Neural progenitor cell (in vitro differentiated cells): Measurements from ENCODE around the gene SLC17A7. TPM values are rescaled to one million over a fixed set of nuclear protein-coding genes. Genes with fewer than 3 reads are reported as not detected.
A peak's percentile ranks its signal among the peaks of the same experiment; 100 is the strongest.

Experiments used
- DNase-seq: peaks from one replicate; pipeline ENCODE4 v3.0.0-alpha.2; 2016; ENCODE audit warnings: low spot score
- H2AFZ ChIP-seq: fragments of 200-600 bp; sonication (generic); replicated peaks from 2 replicates; pipeline ENCODE4 v1.6.1; 2016; ENCODE audit warnings: antibody characterized with exemption
- H3F3A ChIP-seq: fragments of 200-600 bp; sonication (generic); 2 replicates; pipeline ENCODE4 v1.6.1; 2016; ENCODE audit warnings: antibody characterized with exemption, low read depth
- H3K27ac ChIP-seq: fragments of 200-600 bp; sonication (generic); 2 replicates; pipeline ENCODE4 v1.5.1; 2016; ENCODE audit warnings: mild to moderate bottlenecking
- H3K27me3 ChIP-seq: fragments of 200-600 bp; sonication (generic); 2 replicates; pipeline ENCODE4 v1.6.1; 2016; ENCODE audit warnings: mild to moderate bottlenecking, moderate library complexity
- H3K36me3 ChIP-seq: fragments of 200-600 bp; sonication (generic); 2 replicates; pipeline ENCODE4 v1.5.1; 2016
- H3K4me1 ChIP-seq: fragments of 200-600 bp; sonication (generic); 2 replicates; pipeline ENCODE4 v1.6.1; 2016; ENCODE audit warnings: mixed run types
- H3K4me2 ChIP-seq: fragments of 200-600 bp; sonication (generic); 2 replicates; pipeline ENCODE4 v1.6.1; 2016
- H3K4me3 ChIP-seq: fragments of 200-600 bp; sonication (generic); 2 replicates; pipeline ENCODE4 v1.5.1; 2016
- H3K79me2 ChIP-seq: fragments of 200-600 bp; sonication (generic); 2 replicates; pipeline ENCODE4 v1.6.1; 2016; ENCODE audit warnings: low read depth
- H3K9ac ChIP-seq: fragments of 200-600 bp; sonication (generic); 2 replicates; pipeline ENCODE4 v1.6.1; 2016
- H3K9me3 ChIP-seq: fragments of 200-600 bp; sonication (generic); 2 replicates; pipeline ENCODE4 v1.5.1; 2016; ENCODE audit warnings: low read depth
- H4K20me1 ChIP-seq: fragments of 200-600 bp; sonication (generic); 2 replicates; pipeline ENCODE4 v1.6.1; 2016; ENCODE audit warnings: low read depth
- H3K27ac Mint-ChIP-seq: 3 replicates; pipeline ENCODE4 v1.8.0; 2021; ENCODE audit warnings: mixed read lengths
- H3K27me3 Mint-ChIP-seq: 2 replicates; pipeline ENCODE4 v1.8.0; 2022; ENCODE audit warnings: low read depth, mild to moderate bottlenecking, inconsistent platforms, moderate library complexity, mixed read lengths; ENCODE audit not compliant: insufficient read depth
- H3K36me3 Mint-ChIP-seq: 3 replicates; pipeline ENCODE4 v1.8.0; 2021; ENCODE audit warnings: mixed read lengths
- H3K4me1 Mint-ChIP-seq: 3 replicates; pipeline ENCODE4 v1.8.0; 2021; ENCODE audit warnings: mixed read lengths
- H3K4me3 Mint-ChIP-seq: 3 replicates; pipeline ENCODE4 v1.8.0; 2021; ENCODE audit warnings: mild to moderate bottlenecking, moderate library complexity, mixed read lengths
- H3K9me3 Mint-ChIP-seq: 3 replicates; pipeline ENCODE4 v1.8.0; 2020; ENCODE audit warnings: mixed read lengths
- EZH2 ChIP-seq: fragments of 200-600 bp; sonication (generic); IDR thresholded peaks from 2 replicates; pipeline ENCODE4 v1.6.1; 2017; ENCODE audit warnings: antibody characterized with exemption, mild to moderate bottlenecking, moderate library complexity
- EZH2phosphoT487 ChIP-seq: fragments of 200-600 bp; sonication (generic); IDR thresholded peaks from 2 replicates; pipeline ENCODE4 v1.6.1; 2017; ENCODE audit warnings: antibody characterized with exemption
- total RNA-seq: library from RNA; depleted of rRNA; stranded (reverse); fragments of >200 nt; gene quantifications from 2 replicates; pipeline ENCODE4 v1.2.3, GENCODE V29; 2015; ENCODE audit warnings: low replicate concordance
- TF ChIP-seq, protein P1 (sequence below): fragments of 200-600 bp; sonication (generic); IDR thresholded peaks from 2 replicates; pipeline ENCODE4 v1.5.1; 2017; ENCODE audit warnings: antibody characterized with exemption, mild to moderate bottlenecking

The SLC17A7 gene
- total RNA-seq, 1 donor from 2014 or later: 1.4 TPM

DNA sequence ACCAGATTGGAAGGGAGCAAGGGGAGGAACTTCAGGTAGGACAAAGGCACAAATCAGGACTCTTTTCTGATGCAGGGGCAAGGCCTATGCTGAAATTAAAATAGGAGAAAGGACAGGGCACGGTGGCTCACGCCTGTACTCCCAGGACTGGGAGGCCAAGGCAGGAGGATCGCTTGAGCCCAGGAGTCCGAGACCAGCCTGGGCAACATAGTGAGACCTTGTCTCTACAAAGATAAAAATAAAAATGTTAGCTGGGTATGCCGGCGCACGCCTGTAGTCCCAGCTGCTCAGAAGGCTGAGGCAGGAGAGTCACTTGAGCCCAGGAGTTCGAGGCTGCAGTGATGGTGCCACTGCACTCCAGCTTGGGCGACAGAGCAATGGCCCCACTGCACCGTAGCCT, 5.7 kb downstream of the SLC17A7 start:
- H3K27me3 Mint-ChIP-seq: peaks cover 76% of the 10 kb centered on the region
- Histone ChIP-seq H3K4me1 (peaks cover 9% of the 10 kb centered on the region), H4K20me1 (peaks cover 5% of the 10 kb centered on the region), H3K79me2 (no peaks in the 10 kb centered on the region), H3K9ac (no peak overlapping the region), H3K9me3 (no peaks in the 10 kb centered on the region), H3K36me3 (no peaks in the 10 kb centered on the region), H2AFZ (no peak overlapping the region), H3K27me3 (peaks cover 99% of the 10 kb centered on the region), H3K4me2 (no peak overlapping the region), H3F3A (peaks cover 41% of the 10 kb centered on the region), H3K4me3 (no peak overlapping the region), H3K27ac (no peak overlapping the region)
- H3K4me1 Mint-ChIP-seq: peaks cover 17% of the 10 kb centered on the region
- peak overlapping the region; percentile 23 for H3K27ac Mint-ChIP-seq
- H3K4me3 Mint-ChIP-seq: peak overlapping the region; percentile 58
- TF ChIP-seq EZH2 (no peak), EZH2phosphoT487 (no peak)
- TF ChIP-seq, protein P1, sequence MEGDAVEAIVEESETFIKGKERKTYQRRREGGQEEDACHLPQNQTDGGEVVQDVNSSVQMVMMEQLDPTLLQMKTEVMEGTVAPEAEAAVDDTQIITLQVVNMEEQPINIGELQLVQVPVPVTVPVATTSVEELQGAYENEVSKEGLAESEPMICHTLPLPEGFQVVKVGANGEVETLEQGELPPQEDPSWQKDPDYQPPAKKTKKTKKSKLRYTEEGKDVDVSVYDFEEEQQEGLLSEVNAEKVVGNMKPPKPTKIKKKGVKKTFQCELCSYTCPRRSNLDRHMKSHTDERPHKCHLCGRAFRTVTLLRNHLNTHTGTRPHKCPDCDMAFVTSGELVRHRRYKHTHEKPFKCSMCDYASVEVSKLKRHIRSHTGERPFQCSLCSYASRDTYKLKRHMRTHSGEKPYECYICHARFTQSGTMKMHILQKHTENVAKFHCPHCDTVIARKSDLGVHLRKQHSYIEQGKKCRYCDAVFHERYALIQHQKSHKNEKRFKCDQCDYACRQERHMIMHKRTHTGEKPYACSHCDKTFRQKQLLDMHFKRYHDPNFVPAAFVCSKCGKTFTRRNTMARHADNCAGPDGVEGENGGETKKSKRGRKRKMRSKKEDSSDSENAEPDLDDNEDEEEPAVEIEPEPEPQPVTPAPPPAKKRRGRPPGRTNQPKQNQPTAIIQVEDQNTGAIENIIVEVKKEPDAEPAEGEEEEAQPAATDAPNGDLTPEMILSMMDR: no peak
- DNase-seq: no peak
- peaks cover 2% of the 10 kb centered on the region for H3K36me3 Mint-ChIP-seq
- H3K9me3 Mint-ChIP-seq: peaks cover 6% of the 10 kb centered on the region

DNA sequence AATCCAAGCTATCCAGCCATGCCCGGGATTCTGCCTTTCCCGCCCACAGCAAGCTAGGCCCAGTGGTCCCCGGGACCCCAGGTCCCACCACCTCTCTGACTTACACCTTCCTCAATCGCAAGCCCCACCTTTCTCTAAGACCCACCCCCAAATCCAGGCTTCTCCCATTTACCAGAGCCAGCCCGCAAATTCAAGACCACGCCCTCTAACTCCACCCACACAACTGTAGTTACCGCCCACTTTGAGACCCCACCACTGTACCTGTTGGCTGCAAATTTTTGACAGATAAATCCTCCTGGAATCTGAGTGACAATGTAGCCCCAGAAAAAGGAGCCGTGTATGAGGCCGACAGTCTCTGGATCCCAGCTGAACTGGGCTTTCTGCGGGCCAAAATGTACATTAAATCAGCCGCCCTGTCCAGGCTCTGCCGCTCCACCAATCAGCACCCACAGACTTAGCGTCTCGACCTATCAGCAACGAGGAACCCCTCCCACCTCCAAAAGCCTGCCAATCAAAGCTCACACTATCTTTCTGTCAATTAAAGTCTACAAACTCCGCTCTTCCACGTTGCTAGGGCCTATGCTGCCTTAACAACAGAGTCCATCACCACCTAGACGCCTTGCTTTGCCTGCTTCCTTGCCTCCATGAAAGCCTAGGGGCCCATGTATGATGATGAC, 6.3 kb downstream of the SLC17A7 start:
- Mint-ChIP-seq H3K27me3 (peaks cover 74% of the 10 kb centered on the region), H3K4me3 (peak overlapping the region; percentile 60), H3K36me3 (peaks cover 2% of the 10 kb centered on the region), H3K9me3 (peaks cover 9% of the 10 kb centered on the region), H3K27ac (peak overlapping the region; percentile 23), H3K4me1 (peaks cover 19% of the 10 kb centered on the region)
- Histone ChIP-seq H3K36me3 (no peaks in the 10 kb centered on the region), H3K79me2 (no peaks in the 10 kb centered on the region), H3K4me2 (no peak overlapping the region), H3K4me3 (no peak overlapping the region), H4K20me1 (no peaks in the 10 kb centered on the region), H3K9me3 (no peaks in the 10 kb centered on the region), H2AFZ (no peak overlapping the region), H3K4me1 (peaks cover 12% of the 10 kb centered on the region), H3K27ac (no peak overlapping the region), H3K9ac (no peak overlapping the region), H3K27me3 (peaks cover 96% of the 10 kb centered on the region), H3F3A (peaks cover 43% of the 10 kb centered on the region)
- no peak for DNase-seq
- TF ChIP-seq EZH2 (no peak), EZH2phosphoT487 (no peak)
- TF ChIP-seq, protein P1: no peak

DNA sequence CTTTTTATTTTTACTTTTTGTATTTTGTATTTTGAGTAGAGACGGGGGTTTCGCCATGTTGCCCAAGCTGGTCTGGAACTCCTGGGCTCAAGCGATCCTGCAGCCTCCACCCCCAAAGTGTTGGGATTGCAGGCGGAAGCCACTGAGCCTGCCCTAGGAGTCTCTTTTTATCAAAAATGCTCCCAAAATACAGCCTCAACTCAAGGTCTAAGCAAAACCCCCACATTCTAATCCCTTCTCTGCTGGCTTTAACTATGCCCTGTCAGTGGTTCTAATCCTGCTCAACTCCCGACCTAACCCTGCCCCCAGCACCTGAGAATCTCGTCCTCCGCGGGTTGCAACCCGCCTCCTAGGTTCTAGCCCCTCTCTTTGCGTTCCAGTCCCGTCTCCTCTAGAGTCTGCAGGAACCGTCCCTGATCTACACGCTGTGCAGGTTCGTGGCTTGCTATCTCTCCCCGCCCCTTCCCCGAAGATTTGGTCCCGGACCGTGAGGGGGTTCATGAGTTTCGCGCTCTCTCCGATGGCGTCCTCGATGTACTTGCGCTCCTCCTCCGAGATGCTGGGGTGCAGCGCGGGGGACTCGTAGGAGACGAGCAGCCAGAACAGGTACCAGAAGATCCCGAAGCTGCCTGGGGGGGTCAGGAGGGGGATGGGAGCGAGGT, 8.0 kb downstream of the SLC17A7 start:
- Mint-ChIP-seq H3K4me1 (peaks cover 33% of the 10 kb centered on the region), H3K27me3 (peaks cover 63% of the 10 kb centered on the region), H3K36me3 (peaks cover 2% of the 10 kb centered on the region), H3K4me3 (no peak overlapping the region), H3K9me3 (peaks cover 12% of the 10 kb centered on the region), H3K27ac (no peak overlapping the region)
- H3K27me3 ChIP-seq: peaks cover 96% of the 10 kb centered on the region
- H3K27ac ChIP-seq: no peak overlapping the region
- no peaks in the 10 kb centered on the region for H3K36me3 ChIP-seq
- no peak overlapping the region for H3K4me2 ChIP-seq
- no peak overlapping the region for H3K9ac ChIP-seq
- TF ChIP-seq, protein P1: no peak
- TF ChIP-seq EZH2phosphoT487: no peak
- TF ChIP-seq EZH2: no peak
- no peaks in the 10 kb centered on the region for H3K9me3 ChIP-seq
- H3K4me1 ChIP-seq: peaks cover 21% of the 10 kb centered on the region
- no peaks in the 10 kb centered on the region for H4K20me1 ChIP-seq
- no peak overlapping the region for H3K4me3 ChIP-seq
- no peak overlapping the region for H2AFZ ChIP-seq
- no peak for DNase-seq
- peaks cover 58% of the 10 kb centered on the region for H3F3A ChIP-seq
- no peaks in the 10 kb centered on the region for H3K79me2 ChIP-seq
